AG04449 (cell line): ENCODE measurements around the gene CRIM1.

Experiments
- CTCF ChIA-PET: fragments of 350-600 bp; formaldehyde crosslinking; extraction: SDS; loops from one replicate; lab custom pipeline; 2021; ENCODE audit warnings: antibody characterized with exemption; lab: Yijun Ruan, JAX
- POLR2A ChIA-PET: fragments of 400-600, 350-600 bp; formaldehyde crosslinking; extraction: SDS; loops from one replicate; lab custom pipeline; 2020; ENCODE audit warnings: antibody characterized with exemption, inconsistent platforms; lab: Yijun Ruan, JAX
- DNase-seq: peaks from one replicate; pipeline ENCODE4 v3.0.0-alpha.2; 2010; ENCODE audit warnings: low read depth, low spot score
- H3K4me3 ChIP-seq: 2 replicates; pipeline ENCODE4 v1.5.1; 2011; ENCODE audit warnings: low read depth, mild to moderate bottlenecking, control low read depth, low read length
- TF ChIP-seq, protein P1 (sequence below): IDR thresholded peaks from one replicate; pipeline ENCODE4 v1.5.1; 2011; ENCODE audit warnings: mild to moderate bottlenecking, moderate library complexity, low read length, control low read depth, inconsistent platforms; ENCODE audit not compliant: insufficient read depth; ENCODE audit errors: missing control alignments

CRIM1 gene

GRCh38 chr2:36572054-36572718 lies 216.6 kb downstream of the CRIM1 start:
- ChIA-PET CTCF (interaction anchor here (0.7 to 1.2 kb wide), 2 partner anchors 90 to 92 kb away, joined by 3 to 4 read pairs; no protein-coding TSS in a partner anchor), POLR2A (interaction anchor here (0.5 kb wide), 1 partner anchor 9 kb away, joined by 3 read pairs; no protein-coding TSS in a partner anchor)
- no peak for DNase-seq
- TF ChIP-seq, protein P1, sequence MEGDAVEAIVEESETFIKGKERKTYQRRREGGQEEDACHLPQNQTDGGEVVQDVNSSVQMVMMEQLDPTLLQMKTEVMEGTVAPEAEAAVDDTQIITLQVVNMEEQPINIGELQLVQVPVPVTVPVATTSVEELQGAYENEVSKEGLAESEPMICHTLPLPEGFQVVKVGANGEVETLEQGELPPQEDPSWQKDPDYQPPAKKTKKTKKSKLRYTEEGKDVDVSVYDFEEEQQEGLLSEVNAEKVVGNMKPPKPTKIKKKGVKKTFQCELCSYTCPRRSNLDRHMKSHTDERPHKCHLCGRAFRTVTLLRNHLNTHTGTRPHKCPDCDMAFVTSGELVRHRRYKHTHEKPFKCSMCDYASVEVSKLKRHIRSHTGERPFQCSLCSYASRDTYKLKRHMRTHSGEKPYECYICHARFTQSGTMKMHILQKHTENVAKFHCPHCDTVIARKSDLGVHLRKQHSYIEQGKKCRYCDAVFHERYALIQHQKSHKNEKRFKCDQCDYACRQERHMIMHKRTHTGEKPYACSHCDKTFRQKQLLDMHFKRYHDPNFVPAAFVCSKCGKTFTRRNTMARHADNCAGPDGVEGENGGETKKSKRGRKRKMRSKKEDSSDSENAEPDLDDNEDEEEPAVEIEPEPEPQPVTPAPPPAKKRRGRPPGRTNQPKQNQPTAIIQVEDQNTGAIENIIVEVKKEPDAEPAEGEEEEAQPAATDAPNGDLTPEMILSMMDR: no peak
- H3K4me3 ChIP-seq: no peak overlapping the region

DNA sequence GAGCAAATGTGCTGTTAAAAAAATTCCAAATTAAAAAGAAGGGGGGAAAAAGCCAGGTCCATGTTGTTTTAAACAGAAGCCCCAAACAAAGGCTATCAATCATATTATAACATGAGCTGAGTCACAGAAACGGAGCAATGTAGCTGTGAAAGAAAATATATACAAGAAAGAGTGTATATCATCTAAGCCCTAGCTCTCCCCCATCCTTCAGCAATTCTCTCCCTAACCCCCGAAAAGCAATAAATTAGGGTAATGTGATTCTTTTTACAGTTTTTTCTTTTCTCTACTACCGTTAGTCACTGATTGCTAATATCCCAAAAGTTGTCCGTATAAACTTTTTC lies 217.1 kb downstream of the CRIM1 start:
- no peak overlapping the region for H3K4me3 ChIP-seq
- ChIA-PET POLR2A (no interaction called here), CTCF (interaction anchor here (1.2 kb wide), 1 partner anchor 91 kb away, joined by 3 read pairs; no protein-coding TSS in a partner anchor)
- TF ChIP-seq, protein P1: no peak
- DNase-seq: no peak

DNA sequence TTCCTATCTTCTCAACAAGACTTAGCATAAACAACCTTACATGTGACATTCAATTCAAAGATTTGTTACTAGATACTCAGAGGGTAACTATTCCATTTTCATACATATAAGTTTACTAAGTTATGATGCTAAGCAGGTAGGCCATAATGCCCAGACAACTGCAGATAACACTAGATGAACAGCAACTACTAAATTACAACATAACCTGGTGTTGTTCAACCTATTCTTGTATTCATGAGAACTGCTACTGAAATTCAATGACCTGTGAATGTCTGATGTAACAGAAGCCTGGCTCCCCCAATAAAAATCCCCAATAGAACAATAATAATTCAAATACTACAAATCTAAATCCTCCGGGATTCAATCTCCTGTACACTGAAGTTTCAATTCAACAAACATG lies 217.6 kb downstream of the CRIM1 start:
- TF ChIP-seq, protein P1: no peak
- no peak for DNase-seq
- no peak overlapping the region for H3K4me3 ChIP-seq
- ChIA-PET CTCF (interaction anchor here (1.0 to 1.2 kb wide), 2 partner anchors 91 kb away, joined by 3 read pairs; no protein-coding TSS in a partner anchor), POLR2A (no interaction called here)

GRCh38 chr2:36574560-36574959 lies 219.0 kb downstream of the CRIM1 start:
- no peak for DNase-seq
- TF ChIP-seq, protein P1: no peak
- CTCF ChIA-PET: no interaction called here
- H3K4me3 ChIP-seq: no peak overlapping the region
- POLR2A ChIA-PET: no interaction called here

GRCh38 chr2:36577884-36578283 lies 222.3 kb downstream of the CRIM1 start:
- H3K4me3 ChIP-seq: no peak overlapping the region
- no peak for DNase-seq
- ChIA-PET POLR2A (no interaction called here), CTCF (interaction anchor here (1.4 to 1.6 kb wide), 2 partner anchors 12 to 87 kb away, joined by 3 to 6 read pairs; no protein-coding TSS in a partner anchor)
- TF ChIP-seq, protein P1: no peak
